ENCODE results near the gene AK8. TPM values are rescaled to one million over a fixed set of nuclear protein-coding genes. Genes with fewer than 3 reads are reported as not detected.
"Not testable (repeated sequence)": the region's sequence is repeated elsewhere in the genome, so short reads cannot be mapped to it uniquely, and the experiment has no call there.

AK8 gene
- polyA plus RNA-seq, 1 donor = 0.37 TPM

DNA sequence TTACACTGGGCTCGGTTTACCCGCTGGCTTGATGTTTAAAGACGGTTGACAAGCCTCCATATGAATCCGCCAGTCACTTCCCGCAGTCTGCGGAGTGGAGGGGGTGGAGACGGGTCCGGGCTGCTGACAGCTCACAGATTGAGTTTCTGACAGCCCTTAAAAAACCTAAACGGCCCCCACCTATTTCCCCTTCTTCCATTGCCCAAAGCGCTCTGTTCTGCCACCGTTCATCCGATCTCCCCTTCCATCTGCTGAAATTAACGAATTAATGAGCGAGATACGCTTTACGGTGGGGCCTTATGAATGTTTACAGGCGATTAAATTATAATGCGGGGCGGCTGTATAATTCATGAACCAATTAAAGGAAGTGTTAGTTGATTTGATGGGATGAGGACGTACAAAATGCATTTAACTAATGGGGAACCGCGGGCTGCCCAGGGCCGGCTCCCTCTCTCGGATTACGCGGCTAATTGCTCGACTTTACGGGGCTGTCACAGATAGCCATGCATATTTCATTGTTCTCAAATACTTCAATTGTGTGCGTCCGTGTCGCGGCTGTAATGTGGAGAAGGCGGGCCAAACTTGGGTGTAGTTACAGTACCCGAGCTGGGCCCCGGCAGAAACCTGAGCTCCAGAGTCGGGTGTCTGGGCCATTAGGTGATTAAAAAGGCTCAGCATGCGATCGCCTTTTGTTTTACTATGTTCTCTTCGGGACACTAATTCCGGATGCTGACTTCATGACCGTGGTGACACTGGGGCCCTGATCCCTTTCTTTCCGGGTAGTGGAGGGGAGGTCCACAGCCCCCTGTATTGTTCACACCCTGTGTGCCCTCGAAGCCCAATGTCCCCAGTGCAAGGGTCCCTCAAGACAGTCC, 133.0 kb downstream of the AK8 start:
- no peak for DNase-seq (ENCODE audit: low read depth)

DNA sequence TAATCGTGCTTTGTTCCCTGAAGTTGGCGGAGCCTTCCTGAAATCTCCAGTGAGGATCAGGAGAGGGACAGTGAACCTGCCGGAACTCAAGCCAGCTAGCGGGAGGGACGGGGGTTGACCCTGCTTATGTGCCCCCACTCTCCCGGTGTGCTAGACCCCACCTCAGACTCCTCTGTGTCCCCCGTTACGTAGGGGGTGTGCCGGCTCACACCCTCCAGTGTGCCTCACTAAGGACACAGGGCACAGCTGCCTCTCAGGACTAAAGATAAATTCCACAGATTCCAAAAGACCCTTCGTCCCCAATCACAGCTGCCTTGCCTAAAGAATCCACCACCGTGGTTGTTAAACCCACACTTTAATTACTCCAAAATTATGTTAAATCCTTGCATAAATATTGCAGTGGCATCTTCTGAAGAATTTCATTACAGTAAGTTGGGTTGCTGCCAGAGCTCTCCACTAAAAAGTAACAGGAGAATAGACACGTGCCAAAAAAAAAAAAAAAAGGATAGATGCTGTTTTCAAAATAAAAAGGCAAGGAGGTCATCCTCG, 134.1 kb downstream of the AK8 start:
- no peak for DNase-seq (ENCODE audit: low read depth)

DNA sequence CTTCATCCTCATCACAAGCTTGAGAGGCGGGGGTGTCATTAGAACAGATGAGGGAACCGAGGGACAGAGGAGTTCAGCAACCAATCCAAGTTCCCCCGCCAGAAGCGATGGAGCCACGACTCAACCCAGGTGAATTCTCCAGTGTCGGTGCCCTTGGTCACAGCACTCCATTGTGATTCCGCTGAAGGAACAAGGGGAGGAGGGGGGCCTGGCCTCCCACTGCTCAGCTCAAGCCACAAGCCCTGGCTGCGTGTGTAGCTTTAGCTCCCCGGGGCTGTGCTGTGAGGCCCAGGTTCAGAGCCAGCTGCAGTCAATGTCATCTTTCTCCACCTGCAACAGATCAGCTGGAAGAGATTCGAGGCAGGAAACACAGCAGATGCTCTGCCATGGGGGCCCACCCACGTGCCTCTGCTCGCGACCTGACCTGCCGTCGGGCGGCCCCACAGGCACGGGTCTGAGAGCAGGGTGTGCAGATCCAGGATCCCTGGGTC, 135.2 kb downstream of the AK8 start:
- DNase-seq (ENCODE audit: low read depth) = no peak

DNA sequence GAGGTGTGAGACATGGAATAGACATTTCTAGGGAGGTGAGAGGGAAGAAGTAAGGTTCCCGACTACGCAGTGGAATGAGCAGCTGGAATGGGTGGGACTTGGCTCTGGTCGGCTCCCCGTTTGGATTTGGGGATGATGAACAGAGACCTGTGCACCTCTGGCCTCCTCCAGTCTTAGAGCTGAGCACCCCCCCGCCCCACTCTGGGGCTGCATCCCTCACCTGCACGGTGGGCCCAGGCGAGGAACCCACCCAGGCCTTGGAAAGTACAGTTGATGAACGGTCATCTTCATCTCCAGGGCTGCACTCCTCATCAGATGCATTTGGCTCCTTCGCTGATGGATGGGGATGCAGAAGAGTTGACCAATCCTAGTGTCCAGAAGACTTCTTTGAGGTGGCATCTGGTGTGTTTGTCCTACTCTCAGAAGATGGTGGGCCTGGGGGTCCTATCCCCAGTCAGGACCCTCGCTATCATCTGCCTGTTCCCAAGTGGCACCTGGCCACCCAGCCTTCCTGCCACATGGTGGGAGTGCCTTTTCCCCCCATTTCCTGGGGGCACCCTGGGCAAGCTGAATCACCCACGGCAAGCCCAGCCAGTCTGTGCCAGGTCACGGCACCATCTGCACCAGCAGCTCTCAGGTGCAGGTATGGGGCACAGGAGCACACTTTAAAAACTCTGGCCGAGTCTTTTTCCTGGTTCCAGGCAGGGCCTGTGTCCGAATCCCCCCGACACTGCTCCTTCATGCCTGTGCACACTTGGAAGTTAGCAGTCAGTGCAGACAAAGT, 137.4 kb downstream of the AK8 start:
- no peak for DNase-seq (ENCODE audit: low read depth)

DNA sequence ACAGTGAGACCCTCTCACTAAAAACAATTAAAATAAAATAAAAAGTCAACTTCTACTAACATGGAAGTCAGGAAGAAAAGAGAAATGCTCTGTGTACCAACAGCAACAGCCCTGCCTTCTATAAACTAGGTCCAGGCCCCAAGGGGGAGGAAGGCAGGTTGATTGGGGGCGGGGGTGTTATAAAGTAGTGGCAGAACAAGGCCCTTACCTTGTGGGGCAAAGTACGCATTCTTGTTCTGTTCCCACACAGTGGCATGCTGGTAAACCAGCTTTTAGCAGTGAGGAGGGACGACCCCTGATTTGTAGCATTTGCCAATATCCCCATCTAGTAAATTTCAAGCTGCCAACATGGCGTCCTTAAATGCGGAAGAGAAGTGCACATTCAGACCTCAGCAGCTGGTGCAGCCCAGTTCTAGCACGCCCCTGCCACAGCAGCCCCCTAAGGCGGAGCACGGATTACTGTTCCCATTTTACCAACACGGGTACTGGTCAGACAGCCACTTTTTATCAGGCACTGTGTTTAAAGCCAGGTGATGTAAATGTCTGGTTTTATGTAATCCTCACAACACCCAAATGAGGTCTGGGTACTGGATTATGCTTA, 138.3 kb downstream of the AK8 start:
- DNase-seq (ENCODE audit: low read depth) = no peak

DNA sequence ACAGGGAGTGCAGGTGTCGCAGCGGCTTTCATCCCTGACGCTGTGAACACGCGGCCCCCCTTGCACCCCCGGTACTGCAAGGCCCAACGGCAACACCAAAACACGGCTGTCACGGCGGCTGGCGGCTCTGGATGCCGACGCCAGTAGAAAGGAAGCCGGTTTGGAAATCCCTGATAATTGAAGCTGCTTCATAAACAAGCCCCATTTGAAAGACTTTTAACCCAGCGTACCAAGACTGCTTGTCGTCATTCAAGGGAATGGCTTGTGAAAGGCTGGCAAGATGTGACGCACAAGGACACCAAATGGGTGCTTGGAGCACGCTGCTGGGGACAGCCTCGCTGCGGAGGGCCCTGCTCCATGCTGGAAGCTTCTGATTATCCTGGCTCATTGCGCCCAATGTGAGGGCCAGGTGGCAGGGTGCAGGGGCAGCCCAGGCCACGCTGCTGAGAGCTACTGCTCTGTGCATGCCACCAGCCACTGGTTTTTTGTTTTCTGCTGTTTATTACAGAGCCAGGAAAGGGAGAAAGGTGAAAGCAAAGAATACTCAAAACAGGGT, 144.7 kb downstream of the AK8 start:
- no peak for DNase-seq (ENCODE audit: low read depth)

DNA sequence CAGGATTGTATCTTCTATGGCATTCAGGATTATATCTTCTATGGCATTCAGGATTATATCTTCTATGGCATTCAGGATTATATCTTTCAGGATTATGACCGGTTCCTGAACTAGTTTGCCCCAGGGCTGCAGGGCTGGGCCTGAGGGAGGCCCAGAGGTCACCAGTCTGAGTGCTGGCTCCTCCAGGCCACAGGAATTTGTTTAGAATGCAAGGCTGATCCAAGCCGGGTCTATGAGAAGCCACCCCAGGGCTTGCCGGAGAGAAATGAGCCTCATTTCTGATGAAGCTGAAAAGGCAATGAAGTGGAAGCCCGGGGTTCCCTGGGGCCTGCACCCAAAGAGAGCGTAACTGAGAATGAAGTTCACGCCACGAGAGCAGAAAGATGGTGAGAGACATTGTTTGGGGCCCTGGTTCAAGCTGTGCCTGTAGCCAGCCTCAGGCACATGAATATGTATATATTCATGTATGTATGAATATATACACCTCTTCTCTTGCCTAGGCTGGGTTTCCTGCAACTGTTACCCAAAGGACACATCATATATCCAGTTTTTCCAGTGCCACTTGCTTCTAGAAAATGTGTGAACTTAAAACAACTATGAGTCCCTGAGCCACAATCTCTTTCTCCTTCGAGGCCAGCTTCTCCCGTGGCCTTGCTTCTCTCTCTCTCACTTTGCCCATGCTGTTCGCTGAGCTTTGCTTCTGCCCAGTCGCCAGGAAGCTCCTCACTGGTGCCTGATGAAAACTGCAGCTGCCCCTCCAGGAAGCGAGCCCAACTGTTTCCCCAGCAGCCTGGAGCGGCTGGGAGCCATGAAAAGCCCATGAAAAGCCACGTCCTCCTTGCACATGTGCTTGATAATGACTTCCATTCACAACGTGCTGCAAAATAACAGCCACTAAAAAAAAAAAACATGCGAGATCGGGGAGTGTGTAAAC, 145.5 kb downstream of the AK8 start:
- DNase-seq (ENCODE audit: low read depth) = no peak

DNA sequence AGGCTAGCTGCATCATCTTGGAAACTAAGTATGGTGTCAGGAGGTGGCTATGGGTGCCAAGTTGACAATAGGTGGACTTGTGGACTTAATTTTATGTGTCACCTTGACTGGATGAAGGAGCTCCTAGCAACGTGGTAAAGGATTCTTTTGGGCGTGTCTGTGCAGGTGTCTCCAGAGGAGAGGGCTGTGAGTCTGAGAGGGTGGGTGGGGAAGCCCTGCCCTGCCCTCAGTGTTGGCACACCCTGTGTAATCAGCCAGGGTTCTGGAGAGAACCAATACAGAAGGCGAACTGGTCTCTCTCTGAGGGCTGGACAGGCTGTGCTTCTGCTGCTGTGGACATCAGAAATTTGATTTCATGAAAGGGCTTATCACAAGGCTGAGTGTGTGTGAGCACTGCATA, 146.9 kb downstream of the AK8 start:
- DNase-seq (ENCODE audit: low read depth) = no peak

DNA sequence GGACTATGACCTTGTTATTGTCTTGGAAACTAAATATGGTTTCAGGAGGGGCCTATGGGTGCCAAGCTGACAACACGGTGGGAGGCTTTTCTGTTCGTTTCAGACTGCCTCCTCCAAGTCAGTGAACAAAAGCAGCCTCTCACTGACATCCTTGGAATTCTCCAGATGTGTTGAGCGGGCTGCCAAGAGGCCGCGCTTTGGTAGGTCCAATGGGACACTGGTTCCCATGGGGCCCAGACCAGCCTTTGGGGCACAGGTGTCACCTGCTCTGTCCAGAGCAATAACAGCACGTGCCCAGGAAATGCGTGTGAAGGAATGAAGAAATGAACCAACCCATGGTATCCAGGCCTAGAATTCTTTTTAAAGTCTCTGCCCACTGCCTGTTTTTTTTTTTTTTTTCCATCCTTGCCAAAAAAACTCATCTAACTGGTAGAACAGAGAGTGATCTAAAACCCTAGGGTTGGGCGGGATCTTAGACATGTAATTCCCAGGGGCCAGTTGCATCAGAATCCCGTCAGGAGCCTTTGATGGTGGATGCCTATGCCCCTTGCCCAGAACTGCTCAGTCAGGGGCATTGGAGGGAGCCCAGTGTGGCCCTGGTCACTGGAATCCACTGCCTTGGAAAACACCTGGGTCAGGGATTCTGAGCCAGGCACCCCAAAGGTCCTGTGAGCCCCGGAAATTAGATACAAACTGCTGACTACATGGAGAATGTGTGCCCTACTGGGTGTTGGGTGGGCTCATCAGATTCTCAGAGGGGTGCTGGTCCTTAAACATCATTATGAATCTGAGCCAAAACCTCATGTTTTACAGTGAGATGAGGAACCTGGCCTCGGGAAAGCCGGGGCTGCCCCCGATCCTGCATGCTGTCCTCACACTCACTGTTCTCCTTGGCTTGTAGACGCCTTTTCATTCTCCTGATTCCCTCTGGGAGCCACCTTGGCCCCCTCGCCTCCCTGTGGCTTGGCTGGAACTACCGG, 147.7 kb downstream of the AK8 start:
- no peak for DNase-seq (ENCODE audit: low read depth)

DNA sequence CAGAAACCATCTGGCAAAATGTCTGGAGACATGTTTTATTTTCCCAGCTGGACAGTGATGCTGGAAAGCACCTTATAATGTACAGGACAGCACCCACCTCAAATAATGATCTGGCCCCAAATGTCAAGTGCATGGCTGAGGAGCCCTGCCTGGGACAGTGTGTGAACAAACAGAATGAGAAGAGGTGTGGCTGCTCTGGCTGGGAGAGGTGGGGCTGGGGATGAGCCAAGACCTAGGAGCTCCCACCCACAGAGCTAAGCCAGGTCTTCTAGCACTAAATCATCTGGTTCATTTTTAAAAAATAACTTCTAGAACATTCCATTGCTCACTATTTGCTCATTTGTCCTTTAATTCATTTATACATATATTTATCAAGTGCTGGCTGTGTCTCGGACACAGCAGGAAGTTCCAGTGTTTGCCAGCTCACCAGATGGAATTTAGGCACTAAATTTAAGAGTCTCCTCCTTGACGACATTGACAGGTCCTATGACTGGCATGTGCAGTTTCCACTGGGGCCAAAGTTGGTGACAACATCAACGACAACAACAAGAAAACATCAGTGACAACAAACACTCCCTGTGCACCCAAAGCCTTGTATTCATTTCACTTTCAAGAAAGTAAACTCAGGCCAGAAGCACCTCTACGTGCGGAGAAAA, 148.7 kb downstream of the AK8 start:
- no peak for DNase-seq (ENCODE audit: low read depth)

DNA sequence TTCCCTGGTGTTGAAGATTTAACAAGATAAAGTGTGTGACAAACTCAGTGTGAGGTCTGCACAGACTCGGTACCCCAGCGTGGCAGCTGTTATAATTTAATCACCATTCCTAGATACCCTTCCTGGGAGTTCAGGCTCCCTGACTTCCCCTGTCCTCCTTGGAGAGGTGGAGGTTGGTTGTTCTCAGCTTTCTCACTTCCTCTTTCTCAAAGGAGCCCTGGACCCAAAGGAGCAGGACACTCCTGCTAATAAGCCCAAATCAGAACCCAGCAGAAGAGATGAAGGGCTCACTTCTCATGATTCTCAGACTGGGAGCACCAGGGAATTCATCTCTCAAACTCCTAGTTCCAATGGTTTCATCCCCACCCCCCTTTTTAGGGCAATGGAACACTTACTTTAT, 149.6 kb downstream of the AK8 start:
- DNase-seq (ENCODE audit: low read depth) = no peak

DNA sequence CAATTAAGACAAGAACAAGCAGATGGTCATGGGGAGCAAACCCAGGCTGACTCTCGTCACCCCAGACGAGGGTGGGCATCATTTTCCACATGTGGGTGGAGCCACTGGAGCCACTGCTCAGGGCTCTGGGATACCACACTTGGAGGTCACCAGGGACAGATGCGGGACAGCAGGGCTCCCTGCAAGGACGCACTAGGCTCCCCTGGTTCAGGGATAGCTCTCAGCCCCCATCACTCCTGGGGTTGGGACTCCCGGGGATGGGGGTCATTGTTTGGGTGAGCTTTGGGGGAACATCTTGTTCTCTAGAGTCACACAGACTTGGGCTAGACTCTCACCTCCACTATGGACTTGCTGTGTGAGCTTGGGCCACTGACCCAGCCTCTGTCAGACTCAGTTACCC, 150.0 kb downstream of the AK8 start:
- DNase-seq (ENCODE audit: low read depth) = no peak

DNA sequence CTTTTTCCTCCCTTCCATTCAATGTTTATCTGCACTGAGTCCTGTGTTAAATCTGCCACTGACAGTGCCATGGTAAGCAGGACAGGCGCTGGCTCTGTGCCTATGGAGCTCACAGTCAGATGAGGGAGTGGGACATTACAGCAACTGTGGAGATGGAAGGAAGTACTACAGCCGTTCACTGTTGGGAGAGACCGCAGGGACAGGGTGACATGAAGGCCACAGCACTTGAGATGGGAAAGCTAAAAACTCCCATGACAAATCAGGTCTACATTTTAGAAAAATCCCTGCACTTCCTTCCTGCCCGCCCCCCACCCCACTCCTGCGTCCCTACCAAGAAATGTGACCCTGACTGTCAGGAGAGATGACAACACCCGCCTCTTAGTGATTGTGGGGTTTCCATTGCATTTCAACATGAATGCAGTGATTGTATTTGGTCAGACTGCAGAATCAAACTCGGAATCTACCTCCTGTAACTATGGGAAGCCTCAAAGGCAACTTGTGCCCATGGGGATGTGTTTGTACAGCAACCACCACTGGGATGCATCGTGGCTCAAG, 151.4 kb downstream of the AK8 start:
- DNase-seq (ENCODE audit: low read depth) = no peak

DNA sequence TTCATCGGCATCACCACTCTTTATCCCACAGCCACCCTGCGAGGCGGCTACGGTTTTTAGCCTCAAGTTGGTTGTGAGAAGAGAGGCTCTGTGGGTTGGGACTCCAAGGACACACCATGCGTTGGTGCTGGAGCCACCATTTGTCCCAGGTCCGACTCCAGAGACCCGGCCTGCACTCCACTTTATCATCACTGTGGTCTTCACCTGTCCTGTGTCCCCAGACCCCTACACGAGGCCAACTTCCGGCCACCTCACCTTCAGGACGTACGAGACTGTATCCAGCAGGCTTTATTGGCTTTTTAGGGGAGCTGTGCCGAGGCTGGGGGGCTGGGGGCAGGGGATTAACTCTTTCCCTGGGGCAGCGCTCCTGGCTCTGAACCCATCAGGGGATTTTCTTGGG, 152.8 kb downstream of the AK8 start:
- no peak for DNase-seq (ENCODE audit: low read depth)

DNA sequence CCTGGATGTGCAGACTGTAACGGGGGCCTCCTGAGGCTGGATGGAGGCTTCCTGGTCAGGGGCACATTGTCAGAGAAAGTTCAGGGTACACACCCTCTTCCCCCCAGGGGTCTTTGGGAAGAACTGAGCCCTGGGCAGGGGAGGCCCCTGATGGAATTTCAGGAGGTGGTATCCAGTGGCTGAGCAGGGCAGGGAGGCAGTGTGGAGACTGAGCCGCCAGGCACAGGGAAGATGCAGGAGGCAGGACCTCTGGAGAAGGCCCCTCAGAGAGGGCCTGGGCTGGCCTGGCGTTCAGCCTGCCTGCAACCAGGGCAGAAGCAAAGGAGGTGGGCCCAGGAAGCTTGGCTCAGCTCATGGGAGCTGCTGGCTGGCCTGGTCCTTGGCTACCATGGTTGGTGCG, 154.3 kb downstream of the AK8 start:
- no peak for DNase-seq (ENCODE audit: low read depth)

DNA sequence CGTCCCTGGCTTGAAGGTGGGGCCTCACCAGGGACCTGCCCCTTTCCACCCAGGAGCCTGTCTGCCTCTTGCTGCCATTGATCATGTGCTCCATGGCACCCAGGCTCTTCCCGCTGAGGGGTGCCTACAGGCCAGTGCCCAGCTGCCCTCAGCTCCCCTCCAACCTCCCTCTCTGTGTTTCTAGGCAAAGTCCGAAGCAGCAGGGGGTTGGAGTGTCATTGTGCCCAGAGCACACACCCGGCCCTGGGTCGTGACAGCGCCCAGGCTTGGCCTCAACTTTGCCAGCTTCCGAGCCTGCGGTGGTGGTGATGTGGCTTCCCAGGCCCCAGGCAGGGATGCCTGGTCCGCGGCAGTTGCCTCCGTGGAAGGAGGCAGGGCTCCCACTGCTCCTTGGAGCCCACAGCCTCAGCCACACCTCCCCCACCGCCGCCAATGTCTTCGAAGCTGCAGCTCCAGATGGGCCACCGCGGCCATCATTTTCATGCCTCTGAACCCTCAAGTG, 155.5 kb downstream of the AK8 start:
- no peak for DNase-seq (ENCODE audit: low read depth)

DNA sequence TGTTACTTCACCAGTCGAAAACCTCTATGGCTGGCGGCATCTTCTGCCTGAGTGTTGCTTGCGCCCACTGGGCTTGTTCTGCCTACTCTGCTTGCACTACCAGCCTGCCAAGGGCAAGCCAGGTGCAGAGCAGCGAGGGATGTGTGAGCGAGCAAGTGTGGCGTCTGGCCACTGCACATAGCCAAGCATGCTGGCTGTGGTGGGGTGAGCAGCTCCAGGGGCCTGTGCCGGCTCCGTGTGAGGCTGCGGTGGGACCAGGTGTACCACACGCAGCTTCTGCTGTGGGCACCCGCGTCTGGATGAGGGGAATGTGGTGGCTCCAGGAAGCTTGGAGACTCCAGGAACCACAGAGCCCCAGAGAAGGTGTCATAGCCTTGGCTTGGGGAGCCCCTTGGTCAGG, 156.4 kb downstream of the AK8 start:
- no peak for DNase-seq (ENCODE audit: low read depth)

DNA sequence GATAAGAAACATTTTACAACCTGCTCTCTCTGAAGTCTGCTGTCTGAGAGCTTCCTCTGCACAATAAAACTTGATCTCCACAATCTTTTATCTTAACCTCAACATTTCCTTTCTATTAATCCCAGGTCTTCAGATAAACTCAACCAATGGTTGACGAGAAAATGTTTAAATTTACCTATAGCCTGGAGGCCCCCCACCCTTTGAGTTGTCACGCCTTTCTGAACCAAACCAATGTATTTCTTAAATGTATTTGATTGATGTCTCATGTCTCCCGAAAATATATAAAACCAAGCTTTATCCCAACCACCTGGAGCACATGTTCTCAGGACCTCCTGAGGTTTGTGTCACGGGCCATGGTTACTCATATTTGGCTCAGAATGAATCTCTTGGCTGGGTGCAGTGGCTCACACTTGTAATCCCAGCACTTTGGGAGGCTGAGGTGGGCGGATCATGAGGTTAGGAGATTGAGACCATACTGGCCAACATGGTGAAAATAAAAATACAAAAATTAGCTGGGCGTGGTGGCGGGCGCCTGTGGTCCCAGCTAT, 159.6 kb downstream of the AK8 start:
- DNase-seq (ENCODE audit: low read depth) = not testable (repeated sequence)

Measured in forelimb muscle (tissue), 1 donor.